GM19043 (cell line): ENCODE measurements around the gene VAV2.

Source experiments
- ATAC-seq: cut with Tn5 transposase; IDR thresholded peaks from one replicate; pipeline ENCODE4 v1.9.1; 2021; ENCODE audit warnings: low read depth; ENCODE audit not compliant: unreplicated experiment

Gene VAV2

DNA sequence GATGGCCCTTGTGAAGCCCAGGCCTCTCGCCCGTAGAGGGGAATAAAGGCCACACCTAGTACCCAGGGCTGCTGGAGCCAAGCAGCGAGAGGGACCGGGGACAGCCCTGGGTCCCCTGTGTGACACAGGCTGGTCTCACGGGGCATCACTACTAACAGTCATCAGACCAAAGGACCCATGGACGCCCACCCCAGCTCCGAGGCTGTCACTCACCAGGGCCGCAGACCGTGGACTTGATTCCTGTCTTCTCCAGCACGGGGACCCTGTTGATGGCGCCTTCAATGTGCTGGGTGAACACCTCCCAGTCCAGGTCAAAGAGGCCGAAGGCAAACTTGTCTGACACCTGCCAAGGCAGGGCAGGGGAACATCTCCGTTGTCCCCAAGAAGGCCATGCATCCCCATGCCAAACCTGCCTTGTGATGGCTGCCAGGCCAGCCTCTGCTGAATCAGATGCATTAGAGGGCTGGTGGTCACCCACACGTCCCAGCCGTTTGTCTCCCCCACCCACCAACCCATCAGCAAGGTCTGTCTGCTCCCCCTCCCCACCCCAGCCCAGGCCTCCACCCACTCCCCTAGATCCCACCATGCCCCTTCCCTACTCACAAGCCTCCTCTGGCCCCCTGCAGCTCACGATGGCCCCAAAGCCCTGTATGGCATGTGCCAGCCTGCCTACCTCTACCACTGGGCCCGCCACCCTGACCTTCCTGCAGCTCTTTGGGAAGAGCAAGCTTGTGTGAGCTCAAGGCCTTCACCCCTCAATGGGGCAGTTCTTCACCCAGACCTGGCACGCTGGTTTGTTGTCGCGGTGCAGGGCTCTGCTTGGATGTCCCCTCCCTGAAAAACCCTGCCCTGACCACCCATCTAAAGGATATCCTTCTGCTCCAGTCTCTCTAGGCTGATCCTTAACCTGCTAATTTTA, 274.8 kb downstream of the VAV2 start:
- ATAC-seq = no peak

DNA sequence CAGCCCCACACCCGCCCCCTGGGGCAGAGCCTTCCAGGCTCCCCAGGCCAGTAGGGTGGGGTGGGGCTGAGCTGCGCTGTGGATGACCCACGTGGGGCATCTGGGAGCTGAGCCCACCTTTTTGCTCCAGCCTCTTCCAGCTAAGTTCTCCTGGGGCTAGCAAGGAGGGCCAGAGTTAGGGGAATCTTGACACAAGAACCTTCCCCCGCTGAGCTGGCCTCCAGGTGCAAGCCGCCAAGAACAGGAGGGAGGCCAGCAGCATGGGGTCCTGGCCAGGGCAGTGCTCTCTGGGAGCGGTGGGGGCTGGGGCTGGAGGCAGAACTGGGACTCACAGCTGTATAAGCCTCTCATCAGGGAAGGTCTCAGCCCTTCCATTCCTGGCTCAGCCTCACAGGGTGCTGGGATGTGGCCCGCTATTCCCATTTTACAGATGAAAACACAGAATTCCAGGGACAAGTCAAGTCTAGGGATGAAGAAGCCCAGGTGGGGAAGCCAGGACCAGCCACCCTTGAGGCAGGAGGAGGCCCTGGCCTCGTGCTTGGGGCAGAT, 275.5 kb downstream of the VAV2 start:
- no peak for ATAC-seq

GRCh38 chr9:133715866-133716563, 276.1 kb downstream of the VAV2 start:
- no peak for ATAC-seq

- no peak for ATAC-seq
Observed at GRCh38 chr9:133715295-133715865, 276.7 kb downstream of the VAV2 start.

GRCh38 chr9:133714606-133715294, 277.4 kb downstream of the VAV2 start:
- ATAC-seq = no peak

DNA sequence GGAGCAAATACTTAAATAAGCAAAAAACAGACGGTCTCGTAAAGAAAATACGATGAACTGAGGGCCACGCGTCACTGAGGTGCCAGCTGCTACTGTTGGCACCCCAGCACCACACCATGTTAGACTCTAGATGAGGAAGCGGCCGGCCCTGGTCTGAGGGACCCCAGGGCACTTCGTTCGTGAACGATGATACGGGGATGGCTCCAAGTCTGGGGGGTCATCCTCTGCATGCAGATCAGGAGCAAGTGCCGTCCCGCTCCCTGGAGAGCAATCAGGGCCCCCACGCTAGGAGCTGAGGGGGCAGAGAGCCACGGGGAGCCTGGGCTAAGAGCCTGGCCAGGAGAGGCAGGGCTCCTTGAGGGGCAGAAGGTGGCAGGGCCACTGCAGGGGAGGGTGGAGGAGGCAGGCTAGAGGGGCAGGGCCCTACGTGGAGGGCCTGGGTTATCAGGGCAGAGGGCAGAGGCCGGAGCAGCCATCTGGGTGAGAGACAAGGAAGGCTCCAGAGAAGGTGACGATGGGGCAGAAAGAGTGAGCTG, 278.1 kb downstream of the VAV2 start:
- ATAC-seq = no peak

DNA sequence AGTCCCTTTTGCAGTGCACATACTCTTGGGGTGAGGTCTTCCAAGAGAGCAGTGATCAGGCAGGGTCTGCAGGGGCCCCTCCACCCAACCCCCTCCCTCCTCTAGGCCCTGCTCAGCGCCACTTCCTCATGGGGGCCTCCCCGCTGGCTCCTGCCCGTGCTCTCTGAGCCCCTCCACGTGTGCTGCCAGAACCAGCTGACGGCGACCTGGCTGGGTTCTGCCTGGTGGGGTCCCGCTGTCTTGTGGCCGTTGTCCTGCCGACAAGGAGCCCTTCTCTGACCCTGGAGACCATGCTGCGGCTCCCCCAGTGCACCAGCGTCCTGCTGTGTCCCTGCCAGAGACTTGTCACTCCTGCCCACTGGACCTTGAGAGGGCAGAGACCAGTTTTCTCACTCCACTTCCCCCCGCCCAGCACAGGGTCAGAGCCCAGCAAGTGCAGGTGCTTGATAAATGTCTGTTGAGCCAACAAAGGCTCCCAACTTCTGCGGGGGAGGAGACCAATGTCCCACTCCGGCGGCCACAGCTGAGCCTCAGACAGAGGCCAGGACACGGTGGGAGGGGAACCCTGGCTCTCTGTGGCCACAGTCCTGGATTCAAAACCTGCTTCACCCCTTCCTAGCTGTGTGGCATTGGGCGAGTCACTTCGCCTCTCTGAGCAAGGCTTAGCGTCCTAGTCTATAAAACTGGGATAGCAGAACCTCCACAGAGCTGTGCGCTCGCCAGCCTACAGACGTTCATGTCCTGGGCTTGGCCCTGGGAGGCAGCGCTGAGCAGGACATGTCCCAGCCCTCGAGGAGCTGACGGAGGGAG, 278.8 kb downstream of the VAV2 start:
- ATAC-seq = no peak

DNA sequence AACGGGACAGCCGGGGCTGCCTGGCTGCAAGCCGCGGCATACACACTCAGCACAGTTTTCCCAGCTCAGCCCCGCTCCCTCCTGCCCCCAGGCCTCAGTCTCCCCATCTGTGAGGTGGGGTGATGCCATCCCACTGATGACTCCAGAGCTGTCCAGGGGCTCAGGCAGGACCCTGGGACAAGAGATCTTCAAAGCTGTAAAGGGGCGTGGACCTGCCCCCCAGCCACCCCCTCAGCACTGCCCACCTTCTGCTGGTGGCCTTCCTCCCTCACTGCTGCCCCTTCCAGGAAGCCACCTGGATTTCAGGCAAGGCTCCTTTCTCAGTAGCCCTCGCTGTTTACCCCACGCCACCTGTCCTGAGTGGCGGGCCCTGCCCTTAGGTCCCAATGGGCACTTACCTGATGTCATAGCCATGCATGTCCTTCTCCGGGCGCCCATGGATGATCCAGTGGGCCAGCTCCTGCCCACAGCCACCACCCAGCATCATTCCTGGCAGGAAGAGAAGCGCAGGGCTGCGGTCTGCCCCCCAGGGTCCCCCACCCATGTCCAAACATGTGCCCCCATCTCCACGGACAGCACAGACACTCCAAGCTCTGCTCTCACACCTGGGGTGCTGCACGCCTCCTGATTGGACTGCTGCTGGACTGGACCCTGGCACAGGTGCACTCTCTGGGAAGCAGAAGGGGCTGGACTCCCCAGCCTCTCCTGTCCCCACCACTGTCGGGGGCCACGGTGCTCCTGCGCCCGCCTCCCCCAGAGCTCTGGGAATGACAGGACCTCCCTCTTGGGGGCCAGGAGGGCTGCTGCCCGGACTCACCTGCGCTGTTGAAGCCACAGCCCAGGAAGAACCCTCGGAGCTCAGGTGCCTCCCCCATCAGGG, 279.7 kb downstream of the VAV2 start:
- ATAC-seq = no peak
